Aorta (tissue), 5 donors: ENCODE results near the gene EEIG1. TPM values are rescaled to one million over a fixed set of nuclear protein-coding genes. Genes with fewer than 3 reads are reported as not detected.
A peak's percentile ranks its signal among the peaks of the same experiment; 100 is the strongest.

Experiments used
- ATAC-seq: fragments of 200-7000 bp; cut with Tn5 transposase; one replicate; pipeline ENCODE4 v1.9.1; 2022; ENCODE audit warnings: moderate library complexity; ENCODE audit not compliant: low FRiP score
- DNase-seq, 2 donors: peaks; one replicate each; pipeline ENCODE4 v3.0.0-alpha.2; 2020
- H3K27ac ChIP-seq, 2 donors: one replicate each; pipeline ENCODE4 v1.5.1; 2013; ENCODE audit warnings: low read length in 2 of 2, mild to moderate bottlenecking in 2 of 2, moderate library complexity in 2 of 2, control low read depth in 1 of 2, inconsistent platforms in 1 of 2, low read depth in 1 of 2
- H3K27me3 ChIP-seq, 2 donors: one replicate each; pipeline ENCODE4 v1.6.1; 2013; ENCODE audit warnings: control low read depth in 1 of 2, low read length in 1 of 2, mild to moderate bottlenecking in 1 of 2, moderate library complexity in 1 of 2; ENCODE audit not compliant: insufficient read depth in 2 of 2, control insufficient read depth in 1 of 2
- H3K36me3 ChIP-seq, 2 donors: one replicate each; pipeline ENCODE4 v1.6.1; 2013; ENCODE audit warnings: control low read depth in 1 of 2, low read length in 1 of 2, mild to moderate bottlenecking in 1 of 2; ENCODE audit not compliant: insufficient read depth in 2 of 2, control insufficient read depth in 1 of 2
- H3K4me1 ChIP-seq, 2 donors: one replicate each; pipeline ENCODE4 v1.6.1; 2013; ENCODE audit warnings: low read length in 2 of 2, control low read depth in 1 of 2, mild to moderate bottlenecking in 1 of 2, moderate library complexity in 1 of 2; ENCODE audit not compliant: insufficient read depth in 2 of 2, control insufficient read depth in 1 of 2
- H3K4me3 ChIP-seq, 2 donors: one replicate each; pipeline ENCODE4 v1.5.1; 2013; ENCODE audit warnings: low read length in 2 of 2, control low read depth in 1 of 2, mild to moderate bottlenecking in 1 of 2
- H3K9me3 ChIP-seq: one replicate; pipeline ENCODE4 v1.6.1; 2013; ENCODE audit warnings: mild to moderate bottlenecking, low read length; ENCODE audit not compliant: control insufficient read depth
- WGBS, 2 donors: extraction: QIAGEN DNeasy Blood & Tissue Kit; methylation state at CpG; one replicate each; pipeline ENCODE4 v1.1.7; 2013; 5-methylcytosine and 5-hydroxymethylcytosine counted together
- intact Hi-C, 2 donors: fragments of 100-400 bp; cut with DNase I; formaldehyde crosslinking; loops; one replicate each; pipeline versions ENCODE4 v1.14.2 to v1.15.0; 2022
- polyA plus RNA-seq, 2 donors: library from polyadenylated mRNA; stranded (reverse); fragments of 200-250 nt; gene quantifications; one replicate each; pipeline ENCODE4 v1.2.3, GENCODE V29; 2013
- total RNA-seq, 2 donors: library from RNA; stranded (reverse); fragmentation: NEBNext Ultra II Directional; extraction: Animal tissue kit (Norgen Biotek cat#: 25700); gene quantifications; one replicate each; pipeline ENCODE4 v1.2.1, GENCODE V29; 2021
- donor health status: healthy with polysubstance abuse.
- donor health status: Bipolar disorder and iron deficiency.
- donor health status: DM: no; HTN: no; CAD: no.
- donor health status: DM: no; HTN: no; CAD: no.
- donor health status: DM: yes; HTN: yes; CAD: no.

The EEIG1 gene
- total and polyA plus RNA-seq, 4 donors, result 7.9 to 63.1 (median 31.7) TPM

- WGBS, 2 donors, result 29 to 38% methylated on average over 12 of the region's 12 CpGs
- Histone ChIP-seq H3K27me3 (no peaks in the 10 kb centered on the region), H3K36me3 (no peaks in the 10 kb centered on the region), H3K9me3 (no peaks in the 10 kb centered on the region), H3K4me1 (peaks cover 0 to 7% of the 10 kb centered on the region in 2 donors), H3K4me3 (no peak overlapping the region), H3K27ac (no peak overlapping the region)
- DNase-seq (no peak), ATAC-seq (no peak)
- intact Hi-C loops, result no loop called here
Observed at GRCh38 chr9:127974001-127974768, 6.6 kb downstream of the EEIG1 start.

GRCh38 chr9:127973169-127974000 lies 7.4 kb downstream of the EEIG1 start:
- intact Hi-C loops, result no loop called here
- Histone ChIP-seq H3K27me3 (no peaks in the 10 kb centered on the region), H3K27ac (peak overlapping the region in 1 of 2 donors; percentile 47), H3K9me3 (no peaks in the 10 kb centered on the region), H3K36me3 (no peaks in the 10 kb centered on the region), H3K4me3 (no peak overlapping the region), H3K4me1 (peaks cover 0 to 7% of the 10 kb centered on the region in 2 donors)
- ATAC-seq (no peak), DNase-seq (peak in 1 of 2 donors; percentile 41)
- 13 to 20% methylated on average over 17 of the region's 17 CpGs for WGBS, 2 donors

GRCh38 chr9:127972236-127972871 lies 8.4 kb downstream of the EEIG1 start:
- DNase-seq (peak in 1 of 2 donors; percentile 48), ATAC-seq (no peak)
- H3K27me3 ChIP-seq, result no peaks in the 10 kb centered on the region
- no peaks in the 10 kb centered on the region for H3K9me3 ChIP-seq
- peaks cover 0 to 5% of the 10 kb centered on the region in 2 donors for H3K4me1 ChIP-seq
- 11 to 15% methylated on average over 12 of the region's 12 CpGs for WGBS, 2 donors
- H3K36me3 ChIP-seq, result no peaks in the 10 kb centered on the region
- H3K27ac ChIP-seq, result no peak overlapping the region
- H3K4me3 ChIP-seq, result no peak overlapping the region
- intact Hi-C loops, result no loop called here

GRCh38 chr9:127971357-127972235 lies 9.2 kb downstream of the EEIG1 start:
- intact Hi-C loops, result no loop called here
- H3K4me1 ChIP-seq, result peaks cover 0 to 5% of the 10 kb centered on the region in 2 donors
- no peaks in the 10 kb centered on the region for H3K27me3 ChIP-seq
- H3K4me3 ChIP-seq, result no peak overlapping the region
- no peaks in the 10 kb centered on the region for H3K9me3 ChIP-seq
- ATAC-seq (no peak), DNase-seq (peak in 1 of 2 donors; percentile 49)
- no peak overlapping the region for H3K27ac ChIP-seq
- H3K36me3 ChIP-seq, result no peaks in the 10 kb centered on the region
- WGBS, 2 donors, result 34 to 46% methylated on average over 14 to 20 of the region's 20 CpGs

GRCh38 chr9:127970401-127971313 lies 10.1 kb downstream of the EEIG1 start:
- DNase-seq (peak in 1 of 2 donors; percentile 44), ATAC-seq (no peak)
- intact Hi-C loops, result no loop called here
- no peaks in the 10 kb centered on the region for H3K36me3 ChIP-seq
- no peak overlapping the region for H3K27ac ChIP-seq
- H3K27me3 ChIP-seq, result no peaks in the 10 kb centered on the region
- no peak overlapping the region for H3K4me3 ChIP-seq
- H3K9me3 ChIP-seq, result no peaks in the 10 kb centered on the region
- 77 to 78% methylated on average over 16 of the region's 16 CpGs for WGBS, 2 donors
- peaks cover 0 to 4% of the 10 kb centered on the region in 2 donors for H3K4me1 ChIP-seq

- H3K4me3 ChIP-seq, result no peak overlapping the region
- no peaks in the 10 kb centered on the region for H3K9me3 ChIP-seq
- no peaks in the 10 kb centered on the region for H3K4me1 ChIP-seq
- DNase-seq (peak in 1 of 2 donors; percentile 60), ATAC-seq (no peak)
- H3K27ac ChIP-seq, result no peak overlapping the region
- H3K36me3 ChIP-seq, result no peaks in the 10 kb centered on the region
- H3K27me3 ChIP-seq, result no peaks in the 10 kb centered on the region
- intact Hi-C loops, result no loop called here
- WGBS, 2 donors, result 24 to 28% methylated on average over 10 of the region's 10 CpGs
Observed at GRCh38 chr9:127968700-127969383, 11.9 kb downstream of the EEIG1 start.

- Histone ChIP-seq H3K9me3 (no peaks in the 10 kb centered on the region), H3K36me3 (no peaks in the 10 kb centered on the region), H3K27ac (no peak overlapping the region), H3K4me1 (peaks cover 0 to 3% of the 10 kb centered on the region in 2 donors), H3K27me3 (no peaks in the 10 kb centered on the region), H3K4me3 (no peak overlapping the region)
- DNase-seq, result peak in 1 of 2 donors; percentile 41
- ATAC-seq, result no peak
- intact Hi-C loops, result no loop called here
- 80 to 88% methylated on average over 3 of the region's 3 CpGs for WGBS, 2 donors
Observed at GRCh38 chr9:127968042-127968441, 12.7 kb downstream of the EEIG1 start.
